Measurements from ENCODE around the gene PGA4. TPM values are rescaled to one million over a fixed set of nuclear protein-coding genes. Genes with fewer than 3 reads are reported as not detected.
"Not testable (repeated sequence)": the region's sequence is repeated elsewhere in the genome, so short reads cannot be mapped to it uniquely, and the experiment has no call there.

PGA4 gene
- total RNA-seq, 4 donors from 2014 or later: 2.2 to 10.5 (median 8.6) TPM; not detected in 1

GRCh38 chr11:61198361-61198760, 23.8 kb upstream of the PGA4 start:
- WGBS, 2 donors: 74 to 93% methylated on average over 6 of the region's 6 CpGs
- H3K4me3 ChIP-seq: no peak overlapping the region
- H3K9me3 ChIP-seq: peaks cover 0 to 12% (median 0%) of the 10 kb centered on the region in 4 donors
- DNase-seq (ENCODE audit: low spot score in 2 of 2): no peak
- no peak overlapping the region for H3K27ac ChIP-seq
- no peak for TF ChIP-seq CTCF (IDR thresholded peaks at IDR 0.05)
- no peak for TF ChIP-seq POLR2A (IDR thresholded peaks at IDR 0.05)
- TF ChIP-seq EP300 (IDR thresholded peaks at IDR 0.05): no peak
- peaks cover 0 to 5% of the 10 kb centered on the region in 2 donors for H3K27me3 ChIP-seq
- no peaks in the 10 kb centered on the region for H3K4me1 ChIP-seq
- H3K36me3 ChIP-seq: no peaks in the 10 kb centered on the region

DNA sequence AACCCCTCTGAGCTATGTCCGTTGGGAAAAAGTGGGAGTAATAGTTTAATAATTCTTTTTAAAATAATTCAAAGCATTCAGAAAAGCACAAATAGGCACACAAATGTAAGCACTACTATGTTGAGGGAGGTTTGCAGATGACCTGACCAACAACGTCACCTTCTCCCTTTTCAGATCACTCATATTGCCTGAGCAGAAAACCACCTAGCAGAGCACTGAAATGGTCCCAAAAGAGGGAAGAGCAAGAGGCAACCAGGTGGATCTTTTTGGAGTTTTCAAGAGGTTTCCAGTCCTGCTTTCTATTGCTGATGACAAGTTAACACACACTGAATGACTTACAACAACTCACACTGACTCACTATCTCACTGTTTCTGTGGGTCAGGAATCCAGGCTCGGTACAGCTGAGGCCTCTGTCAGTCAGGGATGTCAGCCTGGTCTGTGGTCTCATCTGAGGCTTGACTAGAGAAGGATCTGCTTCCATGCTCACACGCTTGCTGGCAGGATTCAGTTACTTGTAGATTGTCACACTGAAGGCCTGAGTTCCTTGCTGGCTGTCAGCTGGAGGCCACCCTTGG, 23.1 kb upstream of the PGA4 start:
- TF ChIP-seq CTCF (IDR thresholded peaks at IDR 0.05): no peak
- TF ChIP-seq POLR2A (IDR thresholded peaks at IDR 0.05): no peak
- TF ChIP-seq EP300 (IDR thresholded peaks at IDR 0.05): no peak
- no peak overlapping the region for H3K27ac ChIP-seq
- no peaks in the 10 kb centered on the region for H3K36me3 ChIP-seq
- H3K4me1 ChIP-seq: no peaks in the 10 kb centered on the region
- no peak for DNase-seq (ENCODE audit: low spot score in 2 of 2)
- peaks cover 0 to 12% (median 0%) of the 10 kb centered on the region in 4 donors for H3K9me3 ChIP-seq
- 80 to 82% methylated on average over 4 of the region's 4 CpGs for WGBS, 2 donors
- no peak overlapping the region for H3K4me3 ChIP-seq
- H3K27me3 ChIP-seq: peaks cover 0 to 5% of the 10 kb centered on the region in 2 donors

- Histone ChIP-seq H3K36me3 (no peaks in the 10 kb centered on the region), H3K4me1 (no peaks in the 10 kb centered on the region), H3K4me3 (no peak overlapping the region), H3K27me3 (peaks cover 0 to 5% of the 10 kb centered on the region in 2 donors), H3K27ac (no peak overlapping the region), H3K9me3 (peaks cover 0 to 12% (median 0%) of the 10 kb centered on the region in 4 donors)
- DNase-seq (ENCODE audit: low spot score in 2 of 2): no peak
- 71 to 88% methylated on average over 13 to 14 of the region's 14 CpGs for WGBS, 2 donors
- no peak for TF ChIP-seq CTCF (IDR thresholded peaks at IDR 0.05)
- no peak for TF ChIP-seq EP300 (IDR thresholded peaks at IDR 0.05)
- no peak for TF ChIP-seq POLR2A (IDR thresholded peaks at IDR 0.05)
These were observed 20.7 kb upstream of the PGA4 start for GRCh38 chr11:61201476-61201875.

DNA sequence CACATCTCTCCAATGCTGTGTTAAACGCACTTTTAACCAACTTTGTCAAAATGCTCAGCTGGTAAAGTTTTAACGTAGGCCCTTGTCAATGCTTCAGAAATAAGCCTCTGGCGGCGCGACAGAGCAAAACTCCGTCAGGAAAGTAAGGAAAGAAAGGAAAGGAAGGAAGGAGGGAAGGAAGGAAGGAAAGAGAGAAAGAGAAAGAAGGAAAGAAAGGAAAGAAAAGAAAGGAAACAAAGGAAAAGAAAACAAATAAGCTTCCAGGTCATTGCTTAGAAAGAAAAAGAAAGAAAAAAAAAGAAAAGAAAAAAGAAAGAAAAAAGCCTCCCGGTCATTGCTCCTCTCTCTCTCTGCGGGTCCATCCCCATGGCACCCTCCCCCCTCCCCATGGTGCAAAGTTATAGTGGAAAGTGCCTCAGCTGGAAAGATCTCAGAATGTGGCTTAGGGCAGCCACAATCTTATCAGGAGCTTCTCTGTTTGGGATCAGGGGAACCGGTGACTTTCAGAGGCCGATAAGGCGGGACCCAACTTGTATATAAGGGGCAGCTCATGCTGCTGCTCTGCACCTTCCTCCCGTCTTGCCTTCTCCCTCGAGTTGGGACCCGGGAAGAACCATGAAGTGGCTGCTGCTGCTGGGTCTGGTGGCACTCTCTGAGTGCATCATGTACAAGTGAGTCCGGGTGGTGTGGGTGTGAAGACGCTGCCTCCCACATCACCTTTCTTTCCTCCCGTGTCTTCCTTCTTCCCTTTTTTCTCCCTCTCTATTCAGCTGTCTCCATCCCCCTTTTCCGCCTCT, 19.0 kb upstream of the PGA4 start, which contains the start of gene PGA3:
TSS of gene PGA3 (plus strand) at position 566 of the 797 bp plus-strand sequence. CDS start at position 616, 50 bp downstream.
- WGBS, 2 donors: 62 to 68% methylated on average over 12 to 15 of the region's 18 CpGs
- not testable (repeated sequence) for H3K4me3 ChIP-seq; H3K4me1 ChIP-seq; DNase-seq (ENCODE audit: low spot score in 2 of 2); H3K36me3 ChIP-seq; H3K27ac ChIP-seq; H3K27me3 ChIP-seq
- peaks cover 0 to 12% (median 0%) of the 10 kb centered on the region in 4 donors for H3K9me3 ChIP-seq

- not testable (repeated sequence) for H3K27ac ChIP-seq; H3K4me1 ChIP-seq; H3K4me3 ChIP-seq; DNase-seq (ENCODE audit: low spot score in 2 of 2); H3K9me3 ChIP-seq; H3K36me3 ChIP-seq; H3K27me3 ChIP-seq
- WGBS, 2 donors: no CpG with 5 or more reads among the region's 5 CpGs
These were observed 18.3 kb upstream of the PGA4 start for GRCh38 chr11:61203873-61204272.

DNA sequence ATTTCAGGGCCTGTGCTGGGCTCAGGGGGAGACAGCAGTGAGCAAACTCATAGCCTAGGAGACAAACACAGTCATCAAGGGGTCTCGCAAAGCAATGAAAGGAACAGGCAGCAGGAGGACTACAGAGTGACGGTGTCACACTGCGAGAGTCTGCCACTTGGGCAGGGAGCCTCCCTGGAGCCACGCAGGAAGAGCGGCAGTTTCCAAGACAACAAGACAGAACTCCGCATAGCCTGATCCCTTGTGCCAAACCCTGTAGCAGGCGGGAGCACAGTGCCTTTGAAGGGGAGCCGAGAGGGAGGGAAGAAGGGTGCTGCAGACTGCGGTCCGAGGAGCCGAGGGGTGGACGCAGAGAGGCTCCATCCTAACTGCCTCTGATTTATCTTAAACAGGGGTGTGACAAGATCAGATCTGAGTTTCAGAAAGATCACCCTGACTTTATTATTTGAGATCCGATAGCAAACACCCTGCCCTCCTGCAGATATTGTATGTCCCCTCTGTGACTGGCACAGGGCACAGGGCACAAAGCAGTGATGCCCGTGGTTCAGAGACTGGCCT, 17.6 kb upstream of the PGA4 start:
- H3K4me1 ChIP-seq; H3K4me3 ChIP-seq; H3K27me3 ChIP-seq; H3K27ac ChIP-seq; H3K9me3 ChIP-seq; DNase-seq (ENCODE audit: low spot score in 2 of 2); H3K36me3 ChIP-seq: not testable (repeated sequence)
- WGBS, 2 donors: 50 to 58% methylated on average over 12 to 14 of the region's 14 CpGs

DNA sequence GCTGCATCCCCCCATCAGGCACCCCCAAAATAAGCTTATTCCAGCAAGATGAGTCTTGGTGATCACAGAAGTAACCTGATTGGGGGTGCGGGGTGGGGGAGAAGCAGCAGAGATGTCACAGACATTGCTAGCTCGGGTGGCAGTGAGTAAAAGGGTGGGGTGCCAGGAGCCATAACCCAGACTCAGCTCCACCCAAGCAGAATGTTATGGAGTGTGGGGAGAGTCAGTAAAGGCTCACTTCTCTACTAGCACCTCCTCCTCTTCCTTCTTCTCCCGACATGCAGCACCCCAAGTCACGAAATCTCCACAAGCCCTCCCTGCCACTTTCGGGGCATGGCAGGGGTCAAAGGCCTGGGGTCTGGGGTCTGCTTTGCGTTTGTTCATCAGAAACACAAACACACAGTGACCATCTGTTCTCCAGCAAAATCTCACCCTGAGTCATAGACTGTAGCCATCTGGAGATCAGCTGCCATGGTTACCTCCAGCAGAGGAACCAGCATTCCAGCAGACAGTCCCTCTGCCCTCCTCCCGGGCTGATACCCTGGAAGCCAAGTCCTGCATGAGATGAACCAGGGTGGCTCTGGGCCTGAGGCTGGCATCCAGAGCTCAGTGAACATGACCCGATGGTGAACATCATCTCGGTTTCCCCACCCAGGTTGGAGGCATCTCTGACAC, 14.4 kb upstream of the PGA4 start:
- H3K9me3 ChIP-seq; H3K27ac ChIP-seq; H3K4me3 ChIP-seq; H3K36me3 ChIP-seq; H3K27me3 ChIP-seq; DNase-seq (ENCODE audit: low spot score in 2 of 2); H3K4me1 ChIP-seq: not testable (repeated sequence)
- no CpG with 5 or more reads among the region's 9 CpGs for WGBS, 2 donors

GRCh38 chr11:61210629-61211028, 11.5 kb upstream of the PGA4 start:
- H3K4me1 ChIP-seq; H3K9me3 ChIP-seq; H3K4me3 ChIP-seq; H3K27ac ChIP-seq; DNase-seq (ENCODE audit: low spot score in 2 of 2); H3K36me3 ChIP-seq; H3K27me3 ChIP-seq: not testable (repeated sequence)
- WGBS, 2 donors: no CpG with 5 or more reads among the region's 6 CpGs

GRCh38 chr11:61211327-61211952, 10.7 kb upstream of the PGA4 start:
- H3K4me3 ChIP-seq; H3K4me1 ChIP-seq; H3K36me3 ChIP-seq; H3K27me3 ChIP-seq; H3K9me3 ChIP-seq; DNase-seq (ENCODE audit: low spot score in 2 of 2); H3K27ac ChIP-seq: not testable (repeated sequence)
- WGBS, 2 donors: 46 to 64% methylated on average over 6 to 7 of the region's 10 CpGs

All from tibial nerve (tissue), 4 donors.